IPS-15b (cell line): ENCODE results near the gene IFI30.
A peak's percentile ranks its signal among the peaks of the same experiment; 100 is the strongest.

Experiments used
- H3K27me3 ChIP-seq: one replicate; pipeline ENCODE4 v1.6.1; 2013; ENCODE audit warnings: low read length; ENCODE audit not compliant: control insufficient read depth, insufficient read depth
- H3K36me3 ChIP-seq: one replicate; pipeline ENCODE4 v1.6.1; 2013; ENCODE audit warnings: low read length; ENCODE audit not compliant: control insufficient read depth, insufficient read depth
- H3K4me1 ChIP-seq: one replicate; pipeline ENCODE4 v1.6.1; 2013; ENCODE audit warnings: mild to moderate bottlenecking, low read length; ENCODE audit not compliant: control insufficient read depth, insufficient read depth
- H3K4me3 ChIP-seq: one replicate; pipeline ENCODE4 v1.5.1; 2013; ENCODE audit warnings: low read depth, low read length
- H3K9ac ChIP-seq: one replicate; pipeline ENCODE4 v1.6.1; 2013; ENCODE audit warnings: low read depth, mild to moderate bottlenecking, low read length
- H3K9me3 ChIP-seq: one replicate; pipeline ENCODE4 v1.6.1; 2013; ENCODE audit warnings: mild to moderate bottlenecking, low read length; ENCODE audit not compliant: control insufficient read depth, insufficient read depth

IFI30 gene

DNA sequence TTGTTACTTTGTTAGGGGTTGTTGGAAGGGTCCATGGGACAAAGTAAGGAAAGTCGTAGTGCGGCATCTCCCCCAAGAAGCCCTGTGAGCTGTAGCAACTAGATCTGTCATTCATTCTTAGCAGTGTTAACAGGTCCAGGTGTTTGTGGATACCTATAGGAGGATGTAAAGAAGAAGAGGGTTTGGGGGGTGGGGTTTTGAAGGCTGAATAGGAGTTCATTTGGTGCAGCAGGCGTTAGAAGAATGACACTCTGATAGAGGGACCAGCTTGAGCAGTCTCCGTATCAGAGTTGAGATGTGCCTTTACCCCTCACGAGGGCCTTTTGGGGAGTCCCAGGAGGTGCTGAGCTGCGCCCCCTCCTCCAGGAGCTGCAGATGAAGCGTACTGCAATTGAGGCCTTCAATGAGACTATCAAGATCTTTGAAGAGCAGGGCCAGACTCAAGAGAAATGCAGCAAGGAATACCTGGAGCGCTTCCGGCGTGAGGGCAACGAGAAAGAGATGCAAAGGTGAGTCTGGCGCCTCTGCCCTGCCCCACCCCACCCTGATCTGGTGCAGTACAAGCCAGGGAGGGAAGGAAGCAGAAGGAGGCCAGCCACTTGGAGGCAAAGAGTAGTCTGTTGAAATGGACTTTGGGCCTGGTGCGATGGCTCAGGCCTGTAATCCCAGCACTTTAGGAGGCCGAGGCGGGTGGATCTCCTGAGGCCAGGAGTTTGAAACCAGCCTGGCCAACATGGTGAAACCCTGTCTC, 7.6 kb upstream of the IFI30 start:
- Histone ChIP-seq H3K9ac (no peak overlapping the region), H3K4me3 (no peak overlapping the region), H3K36me3 (peaks cover 48% of the 10 kb centered on the region), H3K27me3 (no peaks in the 10 kb centered on the region), H3K9me3 (no peaks in the 10 kb centered on the region), H3K4me1 (peaks cover 2% of the 10 kb centered on the region)

DNA sequence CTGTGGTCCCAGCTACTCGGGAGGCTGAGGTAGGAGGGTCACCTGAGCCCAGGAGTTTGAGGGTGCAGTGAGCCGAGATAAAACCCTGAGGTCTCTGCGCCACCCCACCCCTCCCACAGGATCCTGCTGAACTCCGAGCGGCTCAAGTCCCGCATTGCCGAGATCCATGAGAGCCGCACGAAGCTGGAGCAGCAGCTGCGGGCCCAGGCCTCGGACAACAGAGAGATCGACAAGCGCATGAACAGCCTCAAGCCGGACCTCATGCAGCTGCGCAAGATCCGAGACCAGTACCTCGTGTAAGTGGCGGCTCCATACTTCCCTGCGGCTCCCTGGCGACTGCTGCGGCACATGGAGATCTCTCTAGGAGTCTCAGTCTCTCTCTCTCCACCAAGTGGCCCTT, 6.6 kb upstream of the IFI30 start:
- Histone ChIP-seq H3K4me3 (no peak overlapping the region), H3K9me3 (no peaks in the 10 kb centered on the region), H3K9ac (no peak overlapping the region), H3K36me3 (peaks cover 42% of the 10 kb centered on the region), H3K27me3 (no peaks in the 10 kb centered on the region), H3K4me1 (no peaks in the 10 kb centered on the region)

DNA sequence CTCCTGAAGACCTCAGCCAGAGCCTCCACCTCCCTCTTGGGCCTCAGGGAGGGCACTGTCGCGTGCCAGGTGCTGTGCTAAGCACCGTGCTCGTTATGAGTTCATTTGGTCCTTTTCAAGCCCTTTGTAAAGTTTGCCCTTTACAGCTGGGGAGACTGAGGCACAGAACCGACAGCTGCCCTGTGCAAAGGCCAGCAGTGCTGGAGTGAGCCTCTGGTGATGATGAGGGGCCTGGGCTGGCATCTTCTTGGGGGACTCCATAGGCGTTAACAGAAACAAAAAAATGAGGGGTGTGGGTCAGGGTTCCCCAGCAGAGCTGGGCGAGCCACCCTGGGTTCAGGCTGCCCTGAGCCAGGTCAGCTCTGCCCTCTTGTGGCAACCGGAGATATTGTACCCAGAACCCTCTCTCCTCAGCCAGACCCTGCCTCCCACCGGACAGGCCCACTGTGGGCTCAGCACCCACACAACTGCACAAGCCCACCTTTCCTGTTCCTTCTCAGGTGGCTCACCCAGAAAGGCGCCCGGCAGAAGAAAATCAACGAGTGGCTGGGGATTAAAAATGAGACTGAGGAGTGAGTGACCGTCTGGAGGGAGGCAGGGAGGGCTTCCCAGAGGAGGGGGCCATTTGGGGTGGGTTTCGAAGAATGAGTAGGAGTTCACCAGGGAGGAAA, 5.5 kb upstream of the IFI30 start:
- Histone ChIP-seq H3K9me3 (no peaks in the 10 kb centered on the region), H3K27me3 (no peaks in the 10 kb centered on the region), H3K4me3 (no peak overlapping the region), H3K36me3 (peaks cover 31% of the 10 kb centered on the region), H3K4me1 (no peaks in the 10 kb centered on the region), H3K9ac (no peak overlapping the region)

DNA sequence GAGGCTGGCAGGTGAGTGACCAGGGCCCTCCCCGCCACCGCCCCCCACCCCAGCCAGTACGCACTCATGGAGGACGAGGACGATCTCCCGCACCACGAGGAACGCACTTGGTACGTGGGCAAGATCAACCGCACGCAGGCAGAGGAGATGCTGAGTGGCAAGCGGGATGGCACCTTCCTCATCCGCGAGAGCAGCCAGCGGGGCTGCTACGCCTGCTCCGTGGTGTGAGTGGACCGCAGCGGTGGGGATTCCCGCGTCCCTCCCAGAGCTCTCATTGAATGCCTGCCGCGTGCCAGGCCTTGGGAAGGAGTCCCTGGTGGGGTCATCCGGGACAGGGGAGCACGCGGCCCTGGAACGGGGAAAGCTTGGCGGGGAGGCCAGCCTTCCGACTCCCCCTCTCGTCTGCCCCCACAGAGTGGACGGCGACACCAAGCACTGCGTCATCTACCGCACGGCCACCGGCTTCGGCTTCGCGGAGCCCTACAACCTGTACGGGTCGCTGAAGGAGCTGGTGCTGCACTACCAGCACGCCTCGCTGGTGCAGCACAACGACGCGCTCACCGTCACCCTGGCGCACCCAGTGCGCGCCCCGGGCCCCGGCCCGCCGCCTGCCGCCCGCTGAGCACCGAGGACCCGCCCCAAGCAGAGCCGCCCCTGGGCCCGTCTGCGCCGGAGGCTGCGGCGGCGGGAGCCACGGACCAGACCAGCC, 4.8 kb upstream of the IFI30 start:
- H3K27me3 ChIP-seq: no peaks in the 10 kb centered on the region
- no peak overlapping the region for H3K9ac ChIP-seq
- peaks cover 27% of the 10 kb centered on the region for H3K36me3 ChIP-seq
- H3K9me3 ChIP-seq: no peaks in the 10 kb centered on the region
- no peak overlapping the region for H3K4me3 ChIP-seq
- no peaks in the 10 kb centered on the region for H3K4me1 ChIP-seq

DNA sequence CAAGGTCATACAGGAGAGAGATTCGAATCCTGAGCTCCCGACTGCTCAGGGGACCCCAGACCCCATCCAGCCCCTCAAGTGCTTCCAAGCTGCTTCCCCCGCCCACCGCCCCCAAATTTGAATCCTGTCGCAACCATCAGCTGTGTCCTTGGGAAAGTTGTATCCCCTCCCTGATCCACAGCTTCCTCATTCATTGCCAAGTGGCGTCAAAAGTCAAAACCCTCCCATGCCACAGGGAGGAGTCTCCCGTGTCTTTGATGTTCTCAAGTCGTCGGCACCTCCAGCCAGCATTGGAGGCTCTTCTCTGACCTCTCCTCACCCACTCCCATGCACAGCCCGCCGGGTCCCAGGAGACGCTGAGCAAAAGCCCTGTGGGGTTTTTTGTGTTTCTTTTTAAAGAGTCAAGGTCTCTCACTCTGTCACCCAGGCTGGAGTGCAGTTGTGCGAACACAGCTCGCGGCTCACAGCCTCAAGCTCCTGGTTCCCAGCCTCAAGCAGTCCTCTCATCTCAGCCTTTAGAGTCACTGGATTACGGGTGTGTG, 2.8 kb upstream of the IFI30 start:
- H3K27me3 ChIP-seq: peaks cover 10% of the 10 kb centered on the region
- no peak overlapping the region for H3K9ac ChIP-seq
- no peaks in the 10 kb centered on the region for H3K9me3 ChIP-seq
- no peak overlapping the region for H3K4me3 ChIP-seq
- H3K4me1 ChIP-seq: peaks cover 5% of the 10 kb centered on the region
- peaks cover 22% of the 10 kb centered on the region for H3K36me3 ChIP-seq

DNA sequence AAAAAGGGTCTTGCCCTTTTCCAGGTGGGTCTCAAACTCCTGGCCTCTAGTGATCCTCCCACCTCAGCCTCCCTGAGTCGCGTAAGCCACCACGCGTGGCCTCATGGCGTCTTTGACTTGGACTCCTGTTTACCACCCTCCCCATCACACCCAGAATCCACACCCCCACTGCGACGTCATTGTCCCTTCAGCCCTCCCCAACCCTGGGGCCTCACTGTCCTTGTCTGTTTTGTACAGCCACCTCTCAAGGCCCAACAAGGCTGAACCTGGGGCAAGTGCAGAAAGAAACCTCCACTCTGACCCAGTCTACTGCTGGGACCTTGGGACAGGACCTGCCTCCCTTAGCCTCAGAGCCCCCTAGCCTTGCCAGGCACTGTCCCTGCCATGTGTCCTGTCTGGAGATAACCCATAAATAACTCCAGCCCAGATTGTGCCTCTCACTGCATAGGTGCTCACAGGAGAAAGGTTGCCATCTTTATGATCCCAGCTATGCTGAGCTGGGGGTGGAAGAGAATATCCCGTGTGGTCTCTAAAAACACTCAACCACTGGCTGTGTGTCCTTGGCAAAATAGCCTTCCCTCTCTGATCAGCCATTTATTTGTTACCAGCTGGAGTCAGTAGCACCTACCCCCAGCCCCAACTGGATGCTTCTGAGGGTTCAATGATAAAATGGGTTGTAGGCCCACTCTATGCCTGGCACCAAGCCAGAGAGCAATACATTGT, 1.8 kb upstream of the IFI30 start:
- no peak overlapping the region for H3K9ac ChIP-seq
- peaks cover 5% of the 10 kb centered on the region for H3K4me1 ChIP-seq
- H3K4me3 ChIP-seq: no peak overlapping the region

DNA sequence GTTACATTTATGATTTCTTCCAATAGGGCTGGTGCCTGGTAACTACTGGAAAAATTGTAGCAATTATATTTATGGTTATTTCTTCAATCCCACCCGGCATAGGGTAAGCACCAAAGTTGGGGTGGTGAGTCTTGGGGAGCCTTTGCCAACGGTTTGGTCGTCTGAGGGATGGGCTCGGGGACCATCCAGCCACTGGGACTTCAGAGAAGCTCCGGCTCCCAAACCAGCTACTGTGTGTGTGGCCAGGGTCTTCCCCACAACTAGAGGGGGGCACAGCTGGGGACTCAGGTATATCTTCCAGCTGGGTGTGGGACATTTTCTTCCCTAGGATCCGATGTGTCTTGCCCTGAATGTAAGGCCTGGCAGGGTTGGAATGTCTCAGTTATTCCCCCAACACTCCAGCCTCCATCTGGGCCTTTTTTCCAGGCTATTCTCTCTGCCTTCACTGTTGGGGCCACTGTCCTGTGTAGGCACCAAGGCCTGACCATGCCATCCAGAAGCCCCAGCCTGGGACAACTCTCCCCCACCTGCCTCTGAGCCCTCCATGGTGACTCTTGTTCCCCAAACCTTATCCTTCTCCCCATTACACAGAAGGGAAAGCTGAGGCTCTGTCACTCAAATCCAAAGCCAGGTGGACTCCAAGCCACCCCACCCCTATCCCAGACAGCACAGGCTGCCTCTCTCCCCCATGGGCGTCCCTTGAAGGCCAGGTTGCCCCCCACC, 1.1 kb upstream of the IFI30 start:
- no peak overlapping the region for H3K4me3 ChIP-seq
- no peak overlapping the region for H3K9ac ChIP-seq
- H3K36me3 ChIP-seq: peaks cover 15% of the 10 kb centered on the region
- H3K4me1 ChIP-seq: peaks cover 5% of the 10 kb centered on the region
- peaks cover 10% of the 10 kb centered on the region for H3K27me3 ChIP-seq
- no peaks in the 10 kb centered on the region for H3K9me3 ChIP-seq

More for the DNA sequence above, 1.8 kb upstream of the IFI30 start:
- no peaks in the 10 kb centered on the region for H3K9me3 ChIP-seq
- peaks cover 16% of the 10 kb centered on the region for H3K36me3 ChIP-seq
- peaks cover 10% of the 10 kb centered on the region for H3K27me3 ChIP-seq

DNA sequence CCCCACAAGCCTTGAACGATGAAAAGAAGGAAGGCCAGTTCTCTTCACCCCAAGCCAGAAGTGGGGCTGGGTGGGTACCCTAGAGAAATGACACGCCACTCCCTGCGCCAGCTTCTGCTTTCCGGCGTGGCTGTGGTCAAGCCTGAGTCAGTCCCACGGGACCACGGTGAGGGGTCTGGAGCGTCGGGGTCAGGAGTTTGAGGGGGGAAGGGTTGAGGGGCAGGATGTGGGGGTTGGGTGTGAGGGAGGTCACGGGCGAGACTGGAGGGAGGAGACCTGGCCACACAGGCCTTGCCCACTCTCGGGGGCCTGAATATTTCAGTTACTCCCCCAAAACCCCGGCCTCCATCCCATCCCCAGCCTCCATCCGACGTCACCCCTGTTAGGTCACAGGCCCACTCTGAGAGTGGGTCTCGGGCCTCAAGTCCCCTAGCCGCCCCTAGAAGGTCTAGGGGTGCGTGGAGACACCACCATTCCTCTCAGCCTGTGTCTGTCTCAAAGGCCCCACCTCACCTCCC, 500 bp upstream of the IFI30 start:
- peaks cover 5% of the 10 kb centered on the region for H3K4me1 ChIP-seq
- H3K4me3 ChIP-seq: peak overlapping the region; percentile 78
- peaks cover 15% of the 10 kb centered on the region for H3K36me3 ChIP-seq
- H3K27me3 ChIP-seq: peaks cover 10% of the 10 kb centered on the region
- no peak overlapping the region for H3K9ac ChIP-seq
- no peaks in the 10 kb centered on the region for H3K9me3 ChIP-seq

DNA sequence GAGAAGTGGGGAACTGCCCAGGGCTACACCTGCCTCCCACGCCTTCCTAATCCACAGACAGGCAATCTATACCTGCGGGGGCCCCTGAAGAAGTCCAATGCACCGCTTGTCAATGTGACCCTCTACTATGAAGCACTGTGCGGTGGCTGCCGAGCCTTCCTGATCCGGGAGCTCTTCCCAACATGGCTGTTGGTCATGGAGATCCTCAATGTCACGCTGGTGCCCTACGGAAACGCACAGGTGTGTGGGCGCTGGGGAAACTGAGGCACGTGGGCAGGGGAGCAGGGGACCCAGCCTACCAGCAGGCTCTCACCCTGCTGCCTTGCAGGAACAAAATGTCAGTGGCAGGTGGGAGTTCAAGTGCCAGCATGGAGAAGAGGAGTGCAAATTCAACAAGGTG, 1.4 kb downstream of the IFI30 start:
- peaks cover 5% of the 10 kb centered on the region for H3K4me1 ChIP-seq
- H3K4me3 ChIP-seq: peak overlapping the region; percentile 78
- no peaks in the 10 kb centered on the region for H3K9me3 ChIP-seq
- peaks cover 3% of the 10 kb centered on the region for H3K36me3 ChIP-seq
- no peak overlapping the region for H3K9ac ChIP-seq
- H3K27me3 ChIP-seq: peaks cover 10% of the 10 kb centered on the region

DNA sequence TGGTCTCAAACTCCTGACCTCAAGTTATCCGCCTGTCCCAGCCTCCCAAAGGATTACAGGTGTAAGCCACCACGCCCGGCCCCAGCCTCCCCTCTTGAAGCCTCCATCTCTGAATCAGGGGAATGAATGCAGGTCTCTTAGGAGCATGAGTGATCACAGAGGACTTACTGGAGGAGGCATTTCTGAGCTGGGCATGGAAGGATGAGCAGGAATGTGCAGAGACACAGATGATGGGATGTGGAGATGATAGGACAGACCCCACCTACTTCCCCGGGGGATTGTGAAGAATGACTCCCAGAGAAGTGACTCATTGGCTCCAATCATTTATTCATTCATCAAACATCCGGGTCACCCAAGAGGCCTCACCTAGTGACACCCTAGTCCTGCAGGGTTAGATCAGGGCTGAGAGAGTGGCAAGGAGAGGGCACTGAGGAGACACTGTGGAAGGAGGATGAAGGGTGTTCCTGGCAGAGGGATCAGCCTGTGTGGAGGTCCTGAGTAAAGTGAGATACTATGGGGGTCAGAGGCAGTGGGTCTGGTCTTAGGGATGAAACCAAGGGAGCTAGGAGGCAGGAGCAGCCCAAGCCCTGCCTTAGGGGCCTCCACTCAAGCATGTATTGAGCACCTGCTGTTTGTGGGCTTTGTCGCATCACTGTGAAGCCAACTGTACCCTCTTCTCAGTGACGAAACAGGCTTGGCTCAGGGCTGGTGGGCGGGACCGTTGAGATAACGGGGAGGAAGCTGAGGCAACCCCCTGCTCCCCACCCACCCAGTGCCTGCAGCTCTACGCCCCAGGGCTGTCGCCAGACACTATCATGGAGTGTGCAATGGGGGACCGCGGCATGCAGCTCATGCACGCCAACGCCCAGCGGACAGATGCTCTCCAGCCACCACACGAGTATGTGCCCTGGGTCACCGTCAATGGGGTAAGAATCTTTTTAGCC, 3.0 kb downstream of the IFI30 start:
- Histone ChIP-seq H3K4me3 (no peak overlapping the region), H3K36me3 (peaks cover 3% of the 10 kb centered on the region), H3K9me3 (no peaks in the 10 kb centered on the region), H3K27me3 (peaks cover 10% of the 10 kb centered on the region), H3K4me1 (peaks cover 5% of the 10 kb centered on the region), H3K9ac (no peak overlapping the region)
